Ovary (tissue), 10 donors: ENCODE results near the gene CBLN4. TPM values are rescaled to one million over a fixed set of nuclear protein-coding genes. Genes with fewer than 3 reads are reported as not detected.

Source experiments
- DNase-seq, 5 donors: peaks; one replicate each; pipeline ENCODE4 v3.0.0-alpha.2; 2019 to 2020
- H3K27ac ChIP-seq, 2 donors: fragments of 200-600 bp; one replicate each; pipeline versions ENCODE4 v1.5.1 to v1.8.0; 2019 to 2022
- H3K27me3 ChIP-seq: fragments of 200-600 bp; one replicate; pipeline ENCODE4 v1.8.0; 2022
- H3K36me3 ChIP-seq: fragments of 200-600 bp; sonication (generic); one replicate; pipeline ENCODE4 v1.5.1; 2019
- H3K4me1 ChIP-seq: one replicate; pipeline ENCODE4 v1.8.1; 2013; ENCODE audit warnings: mild to moderate bottlenecking, moderate library complexity; ENCODE audit not compliant: insufficient read depth
- H3K4me3 ChIP-seq: fragments of 200-600 bp; sonication (generic); one replicate; pipeline ENCODE4 v1.5.1; 2017
- H3K9me3 ChIP-seq, 2 donors: fragments of 200-600 bp in 1 of 2; sonication (generic) in 1 of 2; one replicate each; pipeline versions ENCODE4 v1.5.1 to v1.8.1; 2013 to 2019; ENCODE audit warnings: mild to moderate bottlenecking in 1 of 2, moderate library complexity in 1 of 2
- EP300 ChIP-seq: sonication (generic); formaldehyde crosslinking; IDR thresholded peaks from one replicate; pipeline ENCODE4 v1.6.1; 2017; ENCODE audit warnings: antibody characterized with exemption
- POLR2A ChIP-seq: fragments of 450-650 bp; IDR thresholded peaks from one replicate; pipeline ENCODE4 v1.6.1; 2017; ENCODE audit warnings: antibody characterized with exemption, mild to moderate bottlenecking, moderate library complexity
- WGBS, 3 donors: extraction: QIAGEN DNeasy Blood & Tissue Kit in 1 of 3; methylation state at CpG; one replicate each; pipeline versions ENCODE4 v1.1.5 to v1.1.7; 2013 to 2017; 5-methylcytosine and 5-hydroxymethylcytosine counted together
- intact Hi-C, 4 donors: fragments of 100-400 bp; cut with DNase I; formaldehyde crosslinking; loops; one replicate each; pipeline versions ENCODE4 v1.11.0 to v1.15.1; 2022 to 2023
- long read RNA-seq, 3 donors: library from polyadenylated mRNA in 2 of 3; unstranded in 2 of 3; transcript quantifications; one replicate each; pipeline ENCODE4 v2.0.0 and lab custom pipeline, GENCODE V29; 2021 to 2026
- polyA plus RNA-seq, 2 donors: library from polyadenylated mRNA; stranded (reverse); fragments of 200-250 nt in 1 of 2; fragments of 350-450 nt in 1 of 2; fragmentation: Illumina TruSeq in 1 of 2; extraction: RNeasy Lipid Tissue Mini Kit (QIAGEN cat#74804) in 1 of 2; gene quantifications; one replicate each; pipeline ENCODE4 v1.2.3, GENCODE V29; 2013 to 2014
- total RNA-seq, 7 donors: library from RNA; depleted of rRNA in 2 of 7; stranded (reverse); fragments of >200 nt in 2 of 7; fragmentation: NEBNext Ultra II Directional in 3 of 7; extraction: Animal tissue kit (Norgen Biotek cat#: 25700) in 3 of 7; gene quantifications; one replicate each; pipeline versions ENCODE4 v1.1.0 to v1.2.4, GENCODE V29; 2016 to 2023
- TF ChIP-seq, protein P1 (sequence below), 3 donors: fragments of 450-650 bp in 2 of 3; fragments of 200-600 bp in 1 of 3; IDR thresholded peaks; one replicate each; pipeline versions ENCODE4 v1.5.1 to v1.8.0; 2016 to 2022; ENCODE audit warnings: antibody characterized with exemption in 3 of 3, mild to moderate bottlenecking in 1 of 3
- donor health status: DM: no; HTN: no; CAD: no; lungs with moderate emphysema.
- donor health status: DM: no; HTN: no; CAD: no.
- donor health status: Bipolar disorder and iron deficiency.
- donor health status: DM: yes; HTN: yes; CAD: no.
- donor health status: DM: no; HTN: no; CAD: no.
- donor health status: DM: yes; HTN: yes; CAD: no.

The CBLN4 gene
- total RNA-seq (10 to 100 TPM in 1 of 7 donors, 1 to 10 TPM in 5, under 1 TPM in 1; 0.36 to 12.9 (median 3.6) TPM), polyA plus RNA-seq (1 to 10 TPM in 1 of 2 donors, under 1 TPM in 1; 0.77 to 3.7 TPM)
- long read RNA-seq, donor 1, transcript CBLN4-201 (3 exons, 3,024 nt) = major isoform, 6 of 8 reads
- long read RNA-seq, donor 1, partial matches to known transcripts = 1 of 8 reads
- long read RNA-seq, donor 1, other reads (novel, unspliced or antisense) = 1 of 8 reads
- long read RNA-seq, donor 2, partial matches to known transcripts = 0 of 1 reads
- long read RNA-seq, donor 2, other reads (novel, unspliced or antisense) = 0 of 1 reads
- long read RNA-seq, donor 3, transcript CBLN4-201 (3 exons, 3,024 nt) = major isoform, 25 of 29 reads
- long read RNA-seq, donor 3, partial matches to known transcripts = 0 of 29 reads
- long read RNA-seq, donor 3, other reads (novel, unspliced or antisense) = 4 of 29 reads

DNA sequence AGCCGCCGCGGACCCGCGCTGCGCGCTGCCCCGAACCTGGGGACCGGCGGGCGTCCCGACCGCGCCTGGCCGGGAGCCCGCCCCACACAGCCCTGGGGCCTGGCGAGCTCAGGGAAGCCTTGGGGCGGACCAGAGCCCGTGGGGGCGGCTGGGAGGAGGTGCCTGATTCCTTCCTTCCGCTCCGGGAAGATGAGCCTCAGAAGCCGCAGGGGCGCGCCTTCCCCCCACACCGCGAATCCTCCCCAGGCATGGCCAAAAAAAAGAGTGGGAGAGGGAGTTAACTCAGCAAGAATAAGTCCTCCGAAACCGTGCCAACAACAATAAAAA lies at the start of gene CBLN4:
CBLN4 (minus strand) TSS at position 131 of the 327 bp plus-strand sequence. CDS start 1,348 bp downstream, outside the sequence.
- no peak within 1 kb of the TSS for H3K4me3 ChIP-seq
- WGBS, 3 donors = 0 to 1% (median 0%) methylated on average over 29 of the region's 29 CpGs
- H3K36me3 ChIP-seq = no peaks in the 10 kb centered on the region
- DNase-seq = peak in 2 of 5 donors; percentile 20 to 59
- intact Hi-C loops = no loop called here
- H3K27me3 ChIP-seq = no peaks in the 10 kb centered on the region
- H3K27ac ChIP-seq = no peak within 1 kb of the TSS
- H3K9me3 ChIP-seq = no peaks in the 10 kb centered on the region
- H3K4me1 ChIP-seq = peaks cover 12% of the 10 kb centered on the region
- TF ChIP-seq EP300 = no peak
- no peak for TF ChIP-seq POLR2A
- TF ChIP-seq, protein P1, sequence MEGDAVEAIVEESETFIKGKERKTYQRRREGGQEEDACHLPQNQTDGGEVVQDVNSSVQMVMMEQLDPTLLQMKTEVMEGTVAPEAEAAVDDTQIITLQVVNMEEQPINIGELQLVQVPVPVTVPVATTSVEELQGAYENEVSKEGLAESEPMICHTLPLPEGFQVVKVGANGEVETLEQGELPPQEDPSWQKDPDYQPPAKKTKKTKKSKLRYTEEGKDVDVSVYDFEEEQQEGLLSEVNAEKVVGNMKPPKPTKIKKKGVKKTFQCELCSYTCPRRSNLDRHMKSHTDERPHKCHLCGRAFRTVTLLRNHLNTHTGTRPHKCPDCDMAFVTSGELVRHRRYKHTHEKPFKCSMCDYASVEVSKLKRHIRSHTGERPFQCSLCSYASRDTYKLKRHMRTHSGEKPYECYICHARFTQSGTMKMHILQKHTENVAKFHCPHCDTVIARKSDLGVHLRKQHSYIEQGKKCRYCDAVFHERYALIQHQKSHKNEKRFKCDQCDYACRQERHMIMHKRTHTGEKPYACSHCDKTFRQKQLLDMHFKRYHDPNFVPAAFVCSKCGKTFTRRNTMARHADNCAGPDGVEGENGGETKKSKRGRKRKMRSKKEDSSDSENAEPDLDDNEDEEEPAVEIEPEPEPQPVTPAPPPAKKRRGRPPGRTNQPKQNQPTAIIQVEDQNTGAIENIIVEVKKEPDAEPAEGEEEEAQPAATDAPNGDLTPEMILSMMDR (IDR thresholded peaks at IDR 0.05) = no peak

DNA sequence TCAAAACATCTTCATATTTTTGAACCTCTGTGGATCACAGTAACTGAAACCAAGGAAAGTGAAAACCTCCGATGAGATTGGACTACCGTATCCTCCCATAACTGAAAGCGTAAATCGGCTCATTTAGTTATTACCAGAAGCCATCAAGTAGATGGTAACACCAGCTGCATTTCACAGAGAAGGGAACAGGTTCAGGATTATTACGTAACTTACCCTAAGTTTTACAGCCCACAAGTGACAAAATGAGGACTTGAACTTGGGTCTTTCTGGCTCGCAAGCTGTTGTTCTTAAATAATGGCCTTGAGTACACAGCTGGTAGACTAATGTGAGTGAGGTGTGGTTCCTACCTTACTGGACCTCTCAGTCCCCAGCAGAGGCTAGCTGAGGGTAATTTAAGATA lies 37.9 kb upstream of the CBLN4 start:
- TF ChIP-seq, protein P1 (IDR thresholded peaks at IDR 0.05) = no peak
- TF ChIP-seq EP300 (no peak), POLR2A (no peak)
- H3K27me3 ChIP-seq = no peaks in the 10 kb centered on the region
- DNase-seq = no peak
- H3K27ac ChIP-seq = no peak overlapping the region
- H3K4me1 ChIP-seq = no peaks in the 10 kb centered on the region
- H3K4me3 ChIP-seq = no peak overlapping the region
- H3K36me3 ChIP-seq = no peaks in the 10 kb centered on the region
- intact Hi-C loops = no loop called here
- no peaks in the 10 kb centered on the region for H3K9me3 ChIP-seq
- WGBS, 3 donors = 89 to 94% (median 91%) methylated on average over 6 of the region's 6 CpGs

DNA sequence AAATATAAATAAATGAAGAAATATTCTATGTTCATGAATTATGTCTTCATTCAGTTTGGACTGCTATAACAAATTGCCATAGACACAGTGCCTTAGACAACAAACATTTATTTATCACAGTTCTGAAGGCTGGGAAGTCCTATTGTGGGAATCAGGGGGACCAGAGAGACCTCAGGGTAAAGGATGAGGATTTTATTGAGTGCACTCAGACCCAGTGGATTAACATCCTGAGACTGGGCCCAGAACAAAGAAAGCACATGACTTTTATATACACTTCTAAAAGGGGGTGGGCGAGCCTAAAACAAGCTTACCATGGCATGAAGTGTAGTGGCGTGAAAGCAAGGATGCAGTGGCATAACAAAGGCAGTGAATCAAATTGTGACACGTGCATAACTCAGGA lies 26.9 kb upstream of the CBLN4 start:
- intact Hi-C loops = no loop called here
- Histone ChIP-seq H3K27ac (no peak overlapping the region), H3K4me3 (no peak overlapping the region), H3K9me3 (peaks cover 3% of the 10 kb centered on the region in 2 donors), H3K4me1 (no peaks in the 10 kb centered on the region), H3K27me3 (no peaks in the 10 kb centered on the region), H3K36me3 (no peaks in the 10 kb centered on the region)
- no peak for TF ChIP-seq POLR2A
- TF ChIP-seq, protein P1 (IDR thresholded peaks at IDR 0.05) = no peak
- TF ChIP-seq EP300 = no peak
- no peak for DNase-seq
- 46 to 60% (median 53%) methylated on average over 3 of the region's 3 CpGs for WGBS, 3 donors

DNA sequence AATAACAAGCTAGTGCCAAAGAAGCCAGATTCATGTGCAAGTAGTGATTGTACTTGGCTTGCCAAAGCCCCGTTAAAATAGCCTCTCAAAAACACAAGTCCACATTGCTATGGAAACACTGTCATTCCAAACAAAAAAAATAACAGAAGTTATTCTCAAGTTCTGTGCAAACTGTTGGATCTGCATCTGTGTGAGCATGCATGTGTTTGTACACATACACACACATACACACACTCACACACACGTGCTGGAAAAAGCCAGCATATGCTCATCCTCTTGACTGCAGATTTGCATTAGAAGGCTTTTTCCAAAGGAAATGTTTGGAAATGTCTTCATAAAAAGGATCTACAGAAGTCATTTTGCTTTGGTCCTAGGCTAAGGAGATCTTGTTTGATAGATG lies 13.4 kb upstream of the CBLN4 start:
- no peaks in the 10 kb centered on the region for H3K9me3 ChIP-seq
- intact Hi-C loops = no loop called here
- 44 to 59% (median 50%) methylated on average over 2 of the region's 2 CpGs for WGBS, 3 donors
- H3K27ac ChIP-seq = no peak overlapping the region
- TF ChIP-seq EP300 (no peak), POLR2A (no peak)
- TF ChIP-seq, protein P1 (IDR thresholded peaks at IDR 0.05) = no peak
- no peak overlapping the region for H3K4me3 ChIP-seq
- H3K27me3 ChIP-seq = no peaks in the 10 kb centered on the region
- no peaks in the 10 kb centered on the region for H3K4me1 ChIP-seq
- no peak for DNase-seq
- H3K36me3 ChIP-seq = no peaks in the 10 kb centered on the region
